Immature natural killer cell (primary cell): ENCODE results near the gene IQSEC2. TPM values are rescaled to one million over a fixed set of nuclear protein-coding genes. Genes with fewer than 3 reads are reported as not detected.

Experiments used
- DNase-seq, 3 donors: peaks; one replicate each; pipeline ENCODE4 v3.0.0; 2022; ENCODE audit warnings: mixed read lengths in 1 of 3
- H3K27ac Mint-ChIP-seq, 6 donors: one replicate each; pipeline ENCODE4 v1.8.0; 2020; ENCODE audit warnings: mixed read lengths in 6 of 6, mild to moderate bottlenecking in 5 of 6, inconsistent platforms in 4 of 6, moderate library complexity in 3 of 6
- H3K27me3 Mint-ChIP-seq, 3 donors: one replicate each; pipeline ENCODE4 v1.8.0; 2020 to 2021; ENCODE audit warnings: low read depth in 3 of 3, mild to moderate bottlenecking in 3 of 3, mixed read lengths in 3 of 3, moderate library complexity in 3 of 3, inconsistent platforms in 1 of 3
- H3K36me3 Mint-ChIP-seq, 3 donors: one replicate each; pipeline ENCODE4 v1.8.0; 2020; ENCODE audit warnings: mixed read lengths in 3 of 3, inconsistent platforms in 2 of 3, mild to moderate bottlenecking in 2 of 3
- H3K4me1 Mint-ChIP-seq, 2 donors: one replicate each; pipeline ENCODE4 v1.8.0; 2020; ENCODE audit warnings: inconsistent platforms in 2 of 2, mild to moderate bottlenecking in 2 of 2, mixed read lengths in 2 of 2, moderate library complexity in 1 of 2
- H3K4me3 Mint-ChIP-seq, 5 donors: one replicate each; pipeline ENCODE4 v1.8.0; 2020; ENCODE audit warnings: mild to moderate bottlenecking in 5 of 5, mixed read lengths in 5 of 5, inconsistent platforms in 3 of 5, moderate library complexity in 3 of 5
- H3K9me3 Mint-ChIP-seq, 6 donors: one replicate each; pipeline ENCODE4 v1.8.0; 2020; ENCODE audit warnings: mild to moderate bottlenecking in 6 of 6, mixed read lengths in 6 of 6, inconsistent platforms in 4 of 6, moderate library complexity in 3 of 6
- polyA plus RNA-seq, 3 donors: library from polyadenylated mRNA; unstranded; fragments of 300-500 nt; fragmentation: Illumina TruSeq; gene quantifications; one replicate each; pipeline ENCODE4 v1.2.3, GENCODE V29; 2021

The IQSEC2 gene
- polyA plus RNA-seq, 3 donors from 2014 or later = 0.08 to 1.7 (median 0.21) TPM

- Mint-ChIP-seq H3K27ac (no peak overlapping the region), H3K27me3 (peaks cover 0 to 29% (median 1%) of the 10 kb centered on the region in 3 donors), H3K9me3 (no peaks in the 10 kb centered on the region), H3K4me3 (no peak overlapping the region), H3K4me1 (peaks cover 11 to 14% of the 10 kb centered on the region in 2 donors), H3K36me3 (peaks cover 0 to 3% (median 0%) of the 10 kb centered on the region in 3 donors)
- no peak for DNase-seq
These were observed 34.9 kb upstream of the IQSEC2 start for GRCh38 chrX:53316111-53316859.

GRCh38 chrX:53313728-53314105, 32.3 kb upstream of the IQSEC2 start:
- H3K27me3 Mint-ChIP-seq = peaks cover 0 to 18% (median 0%) of the 10 kb centered on the region in 3 donors
- no peak for DNase-seq
- H3K4me3 Mint-ChIP-seq = no peak overlapping the region
- H3K9me3 Mint-ChIP-seq = no peaks in the 10 kb centered on the region
- H3K4me1 Mint-ChIP-seq = peaks cover 0 to 4% of the 10 kb centered on the region in 2 donors
- H3K27ac Mint-ChIP-seq = no peak overlapping the region
- peaks cover 0 to 3% (median 0%) of the 10 kb centered on the region in 3 donors for H3K36me3 Mint-ChIP-seq

- Mint-ChIP-seq H3K4me3 (no peak overlapping the region), H3K4me1 (peaks cover 0 to 4% of the 10 kb centered on the region in 2 donors), H3K9me3 (no peaks in the 10 kb centered on the region), H3K27ac (no peak overlapping the region), H3K27me3 (peaks cover 0 to 15% (median 0%) of the 10 kb centered on the region in 3 donors), H3K36me3 (peaks cover 0 to 3% (median 0%) of the 10 kb centered on the region in 3 donors)
- DNase-seq = peak; percentile 51 to 54 (median 52)
These were observed 31.8 kb upstream of the IQSEC2 start for GRCh38 chrX:53312946-53313727.

- H3K27ac Mint-ChIP-seq = no peak overlapping the region
- no peak overlapping the region for H3K4me3 Mint-ChIP-seq
- H3K9me3 Mint-ChIP-seq = no peaks in the 10 kb centered on the region
- DNase-seq = no peak
- no peaks in the 10 kb centered on the region for H3K36me3 Mint-ChIP-seq
- H3K27me3 Mint-ChIP-seq = peaks cover 0 to 12% (median 3%) of the 10 kb centered on the region in 3 donors
- H3K4me1 Mint-ChIP-seq = no peaks in the 10 kb centered on the region
These were observed 28.5 kb upstream of the IQSEC2 start for GRCh38 chrX:53309837-53310236.

- Mint-ChIP-seq H3K9me3 (no peaks in the 10 kb centered on the region), H3K27me3 (peaks cover 0 to 12% (median 3%) of the 10 kb centered on the region in 3 donors)
These were observed 27.5 kb upstream of the IQSEC2 start for GRCh38 chrX:53308836-53309235.

GRCh38 chrX:53305996-53306937, 24.9 kb upstream of the IQSEC2 start:
- Mint-ChIP-seq H3K9me3 (no peaks in the 10 kb centered on the region), H3K27ac (no peak overlapping the region), H3K27me3 (peaks cover 0 to 3% (median 2%) of the 10 kb centered on the region in 3 donors), H3K4me1 (no peaks in the 10 kb centered on the region), H3K36me3 (no peaks in the 10 kb centered on the region), H3K4me3 (no peak overlapping the region)
- no peak for DNase-seq

More at GRCh38 chrX:53308836-53309235, 27.5 kb upstream of the IQSEC2 start:
- Mint-ChIP-seq H3K36me3 (no peaks in the 10 kb centered on the region), H3K4me1 (no peaks in the 10 kb centered on the region), H3K4me3 (no peak overlapping the region), H3K27ac (no peak overlapping the region)
- DNase-seq = no peak

GRCh38 chrX:53305219-53305995, 24.0 kb upstream of the IQSEC2 start:
- Mint-ChIP-seq H3K27me3 (peaks cover 0 to 3% (median 0%) of the 10 kb centered on the region in 3 donors), H3K36me3 (no peaks in the 10 kb centered on the region), H3K9me3 (no peaks in the 10 kb centered on the region), H3K4me1 (no peaks in the 10 kb centered on the region), H3K4me3 (no peak overlapping the region), H3K27ac (no peak overlapping the region)
- no peak for DNase-seq

GRCh38 chrX:53303195-53303594, 21.8 kb upstream of the IQSEC2 start:
- DNase-seq = no peak
- Mint-ChIP-seq H3K4me1 (no peaks in the 10 kb centered on the region), H3K27me3 (peaks cover 0 to 3% (median 0%) of the 10 kb centered on the region in 3 donors), H3K36me3 (no peaks in the 10 kb centered on the region), H3K27ac (no peak overlapping the region), H3K4me3 (no peak overlapping the region), H3K9me3 (no peaks in the 10 kb centered on the region)

GRCh38 chrX:53300157-53300556, 18.8 kb upstream of the IQSEC2 start:
- DNase-seq = no peak
- Mint-ChIP-seq H3K9me3 (no peaks in the 10 kb centered on the region), H3K4me1 (no peaks in the 10 kb centered on the region), H3K27me3 (no peaks in the 10 kb centered on the region), H3K36me3 (no peaks in the 10 kb centered on the region), H3K4me3 (no peak overlapping the region), H3K27ac (no peak overlapping the region)

- no peak overlapping the region for H3K27ac Mint-ChIP-seq
- DNase-seq = no peak
- peaks cover 5 to 7% of the 10 kb centered on the region in 2 donors for H3K4me1 Mint-ChIP-seq
- no peak overlapping the region for H3K4me3 Mint-ChIP-seq
- H3K36me3 Mint-ChIP-seq = no peaks in the 10 kb centered on the region
- H3K27me3 Mint-ChIP-seq = peaks cover 0 to 1% (median 0%) of the 10 kb centered on the region in 3 donors
- H3K9me3 Mint-ChIP-seq = no peaks in the 10 kb centered on the region
These were observed 12.8 kb upstream of the IQSEC2 start for GRCh38 chrX:53294024-53294648.

GRCh38 chrX:53291596-53291995, 10.2 kb upstream of the IQSEC2 start:
- DNase-seq = no peak
- Mint-ChIP-seq H3K36me3 (no peaks in the 10 kb centered on the region), H3K9me3 (no peaks in the 10 kb centered on the region), H3K4me3 (no peak overlapping the region), H3K4me1 (peaks cover 30 to 32% of the 10 kb centered on the region in 2 donors), H3K27me3 (peaks cover 0 to 1% (median 0%) of the 10 kb centered on the region in 3 donors), H3K27ac (peak overlapping the region in 1 of 6 donors; percentile 63)

GRCh38 chrX:53290441-53291041, 9.2 kb upstream of the IQSEC2 start:
- Mint-ChIP-seq H3K27ac (peak overlapping the region in 1 of 6 donors; percentile 35), H3K9me3 (no peaks in the 10 kb centered on the region)

More at GRCh38 chrX:53290441-53291041, 9.2 kb upstream of the IQSEC2 start:
- DNase-seq = no peak
- Mint-ChIP-seq H3K27me3 (peaks cover 0 to 1% (median 0%) of the 10 kb centered on the region in 3 donors), H3K4me1 (peaks cover 37 to 42% of the 10 kb centered on the region in 2 donors), H3K4me3 (no peak overlapping the region), H3K36me3 (no peaks in the 10 kb centered on the region)
